Measurements from ENCODE around the gene ACTL6A.

Gene ACTL6A

DNA sequence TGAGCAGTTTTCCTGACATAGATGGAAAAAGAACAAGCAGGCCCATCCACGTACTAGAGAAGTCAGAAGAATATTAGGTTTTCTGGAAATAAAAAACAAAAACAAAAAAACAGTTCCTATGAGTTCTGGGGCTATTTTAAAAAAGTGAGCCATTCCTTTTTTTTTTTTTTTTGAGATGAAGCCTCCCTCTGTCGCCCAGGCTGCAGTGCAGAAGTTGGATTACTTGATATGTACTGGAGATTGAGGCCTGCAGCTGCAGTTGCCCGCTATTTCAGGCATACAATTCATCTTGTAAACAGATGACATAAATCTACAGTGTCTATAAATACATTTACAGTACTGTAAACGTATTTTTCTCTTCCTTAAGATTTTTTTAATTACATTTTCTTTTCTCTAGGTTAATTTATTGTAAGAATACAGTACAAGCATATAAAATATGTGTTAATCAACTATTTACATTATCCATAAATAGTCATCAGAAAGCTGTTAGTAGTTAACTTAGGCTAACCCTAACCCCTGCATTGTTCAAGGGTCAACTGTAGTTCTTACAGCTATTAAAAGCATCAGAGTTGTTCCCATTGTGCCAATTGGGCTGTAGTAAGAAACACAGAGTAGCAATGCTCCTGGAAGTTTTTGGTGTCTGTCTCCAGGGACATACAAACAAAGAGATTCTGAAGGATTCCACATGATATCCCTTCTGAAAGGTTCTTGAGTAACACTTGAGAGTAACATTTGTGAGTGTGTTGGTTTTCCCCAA, 11.2 kb upstream of the ACTL6A start:
- H3K4me3 ChIP-seq (replicated peaks; ENCODE audit: low read depth, low read length) = no peak overlapping the region
- no peak for DNase-seq (ENCODE audit: low read depth)
- TF ChIP-seq, protein P1, sequence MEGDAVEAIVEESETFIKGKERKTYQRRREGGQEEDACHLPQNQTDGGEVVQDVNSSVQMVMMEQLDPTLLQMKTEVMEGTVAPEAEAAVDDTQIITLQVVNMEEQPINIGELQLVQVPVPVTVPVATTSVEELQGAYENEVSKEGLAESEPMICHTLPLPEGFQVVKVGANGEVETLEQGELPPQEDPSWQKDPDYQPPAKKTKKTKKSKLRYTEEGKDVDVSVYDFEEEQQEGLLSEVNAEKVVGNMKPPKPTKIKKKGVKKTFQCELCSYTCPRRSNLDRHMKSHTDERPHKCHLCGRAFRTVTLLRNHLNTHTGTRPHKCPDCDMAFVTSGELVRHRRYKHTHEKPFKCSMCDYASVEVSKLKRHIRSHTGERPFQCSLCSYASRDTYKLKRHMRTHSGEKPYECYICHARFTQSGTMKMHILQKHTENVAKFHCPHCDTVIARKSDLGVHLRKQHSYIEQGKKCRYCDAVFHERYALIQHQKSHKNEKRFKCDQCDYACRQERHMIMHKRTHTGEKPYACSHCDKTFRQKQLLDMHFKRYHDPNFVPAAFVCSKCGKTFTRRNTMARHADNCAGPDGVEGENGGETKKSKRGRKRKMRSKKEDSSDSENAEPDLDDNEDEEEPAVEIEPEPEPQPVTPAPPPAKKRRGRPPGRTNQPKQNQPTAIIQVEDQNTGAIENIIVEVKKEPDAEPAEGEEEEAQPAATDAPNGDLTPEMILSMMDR (IDR thresholded peaks at IDR 0.05; ENCODE audit: low read length, missing control alignments) = no peak

DNA sequence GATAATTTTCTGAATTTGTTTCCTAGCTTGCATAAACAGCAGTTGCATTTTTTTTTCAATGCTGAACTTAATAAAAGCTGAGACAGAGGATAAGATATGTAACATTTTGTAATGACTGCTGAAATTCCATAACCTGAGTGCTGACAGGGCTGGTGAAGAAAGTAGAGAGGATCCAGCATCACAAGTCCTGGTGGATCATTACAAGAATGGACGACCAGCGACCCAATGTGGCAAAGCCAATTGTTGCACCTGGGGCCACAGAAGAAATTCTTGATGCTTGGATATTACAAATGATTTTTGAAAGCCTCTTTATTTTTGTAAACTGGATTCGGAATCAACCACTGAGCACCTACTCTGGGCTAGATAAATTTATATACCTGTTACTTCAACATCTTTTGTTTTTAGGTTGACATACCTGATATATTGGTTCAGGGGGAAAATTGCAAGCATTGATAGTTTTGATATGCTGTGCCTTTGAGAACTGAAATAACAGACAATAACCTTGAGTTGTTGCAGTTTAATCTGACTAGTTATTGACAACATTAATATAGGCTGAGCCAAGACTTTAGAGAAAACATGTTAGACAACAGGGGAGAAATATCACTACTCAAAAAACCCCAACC, 3.9 kb upstream of the ACTL6A start:
- DNase-seq (ENCODE audit: low read depth) = peak; percentile 91
- H3K4me3 ChIP-seq (replicated peaks; ENCODE audit: low read depth, low read length) = no peak overlapping the region
- TF ChIP-seq, protein P1 (IDR thresholded peaks at IDR 0.05; ENCODE audit: low read length, missing control alignments) = peak; percentile 94

DNA sequence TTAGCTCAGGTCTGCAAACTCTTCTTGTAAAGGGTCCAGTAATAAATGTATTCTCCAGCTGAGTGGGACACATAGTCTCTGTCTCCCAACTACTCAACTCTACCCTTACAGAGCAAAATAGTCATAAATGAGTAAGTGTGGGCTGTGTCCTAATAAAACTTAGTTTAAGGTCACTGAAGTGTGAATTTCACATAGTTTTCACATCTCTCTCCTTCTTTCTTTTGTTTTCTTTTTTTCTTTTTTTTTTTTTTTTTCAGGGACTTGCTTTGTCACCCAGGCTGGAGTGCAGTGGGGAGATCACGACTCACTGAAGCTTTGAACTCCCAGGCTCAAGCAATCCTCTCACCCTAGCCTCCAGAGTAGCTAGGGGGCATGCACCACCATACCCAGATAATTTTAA, 1.9 kb upstream of the ACTL6A start:
- no peak for DNase-seq (ENCODE audit: low read depth)
- TF ChIP-seq, protein P1 (IDR thresholded peaks at IDR 0.05; ENCODE audit: low read length, missing control alignments) = no peak
- no peak overlapping the region for H3K4me3 ChIP-seq (replicated peaks; ENCODE audit: low read depth, low read length)

DNA sequence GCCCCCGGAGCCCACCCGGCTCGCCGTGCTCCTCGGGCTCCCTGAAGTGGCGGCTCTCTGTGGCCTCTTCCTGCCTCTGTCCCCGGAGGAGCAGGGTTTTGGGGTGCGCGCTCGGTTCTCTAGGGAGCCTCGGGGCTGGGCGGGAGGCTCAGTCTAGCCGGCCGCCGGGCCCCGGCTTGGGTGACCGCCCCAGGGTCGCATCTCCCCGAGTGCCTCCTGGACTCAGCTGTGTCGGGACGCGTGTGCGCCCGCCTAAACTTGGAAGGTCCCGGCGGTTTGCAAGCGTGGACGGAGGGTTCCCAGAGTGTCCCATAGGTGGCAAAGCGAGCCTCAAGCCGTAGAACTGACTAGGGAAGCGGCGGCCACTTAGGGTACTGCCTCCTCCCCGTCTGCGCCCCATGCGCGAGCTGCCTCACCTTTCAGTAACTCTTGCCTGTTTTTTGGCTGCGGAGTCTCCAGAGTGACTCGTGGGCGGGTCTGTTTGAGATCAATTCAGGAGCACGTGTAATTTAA, 601 bp downstream of the ACTL6A start:
- TF ChIP-seq, protein P1 (IDR thresholded peaks at IDR 0.05; ENCODE audit: low read length, missing control alignments) = peak; percentile 53
- peak overlapping the region; percentile 90 for H3K4me3 ChIP-seq (replicated peaks; ENCODE audit: low read depth, low read length)
- peak; percentile 77 for DNase-seq (ENCODE audit: low read depth)

DNA sequence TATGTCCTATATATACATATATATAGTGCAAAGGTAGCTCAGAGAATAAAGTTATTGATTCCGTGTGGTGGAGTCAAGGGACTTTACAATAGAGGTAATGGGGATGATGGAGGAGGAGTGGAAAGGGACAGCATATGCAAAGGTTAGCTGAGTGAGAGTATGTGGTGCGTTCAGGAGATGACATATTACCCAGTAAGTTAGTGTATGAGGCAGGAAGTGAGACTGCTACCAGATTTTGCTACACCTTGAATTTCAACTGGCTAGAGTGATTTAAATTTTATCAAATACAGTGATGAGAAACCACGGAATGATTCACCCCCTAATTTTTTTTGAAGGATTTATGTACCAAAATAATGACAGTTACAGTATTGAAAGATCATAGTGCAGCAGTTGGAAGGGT, 2.8 kb downstream of the ACTL6A start:
- no peak for DNase-seq (ENCODE audit: low read depth)
- H3K4me3 ChIP-seq (replicated peaks; ENCODE audit: low read depth, low read length) = no peak overlapping the region
- TF ChIP-seq, protein P1 (IDR thresholded peaks at IDR 0.05; ENCODE audit: low read length, missing control alignments) = no peak

DNA sequence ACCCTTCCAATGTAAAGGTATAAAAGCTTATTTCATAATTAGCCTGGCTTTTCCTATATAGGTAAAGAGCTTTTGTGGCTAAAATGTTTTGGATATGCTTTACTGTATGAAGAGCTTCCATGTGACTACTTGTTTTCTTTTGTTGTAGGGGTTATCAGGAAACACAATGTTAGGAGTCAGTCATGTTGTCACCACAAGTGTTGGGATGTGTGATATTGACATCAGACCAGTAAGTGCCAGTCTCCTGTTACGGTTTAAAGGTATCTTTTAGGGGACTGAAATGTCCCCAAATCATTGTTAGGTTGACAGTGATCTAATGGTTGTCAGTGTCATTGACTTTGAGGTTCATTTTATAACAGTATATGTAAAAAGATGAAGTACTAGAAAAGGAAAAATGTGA, 18.3 kb downstream of the ACTL6A start:
- no peak for DNase-seq (ENCODE audit: low read depth)
- TF ChIP-seq, protein P1 (IDR thresholded peaks at IDR 0.05; ENCODE audit: low read length, missing control alignments) = no peak
- no peak overlapping the region for H3K4me3 ChIP-seq (replicated peaks; ENCODE audit: low read depth, low read length)

Measured in fibroblast of pulmonary artery (primary cell).